Stomach (tissue), 4 donors: Measurements from ENCODE around the gene GMDS.

Experiments used
- EP300 ChIP-seq: sonication (generic); formaldehyde crosslinking; IDR thresholded peaks from one replicate; pipeline ENCODE4 v1.6.1; 2017; ENCODE audit warnings: antibody characterized with exemption
- POLR2A ChIP-seq, 4 donors: fragments of 450-650 bp; IDR thresholded peaks; one replicate each; pipeline ENCODE4 v1.6.1; 2016; ENCODE audit warnings: antibody characterized with exemption in 4 of 4, control low read depth in 2 of 4, mild to moderate bottlenecking in 1 of 4, moderate library complexity in 1 of 4
- POLR2AphosphoS5 ChIP-seq, 3 donors: sonication (generic); formaldehyde crosslinking; IDR thresholded peaks; one replicate each; pipeline ENCODE4 v1.6.1; 2016; ENCODE audit warnings: antibody characterized with exemption in 3 of 3
- TF ChIP-seq, protein P1 (sequence below), 7 experiments: fragments of 450-650 bp in 4 of 7; fragments of 200-600 bp in 3 of 7; sonication (generic) in 3 of 7; IDR thresholded peaks; one replicate each; pipeline ENCODE4 v1.5.1; 2016 to 2019; ENCODE audit warnings: antibody characterized with exemption in 7 of 7, control low read depth in 2 of 7, mild to moderate bottlenecking in 1 of 7

DNA sequence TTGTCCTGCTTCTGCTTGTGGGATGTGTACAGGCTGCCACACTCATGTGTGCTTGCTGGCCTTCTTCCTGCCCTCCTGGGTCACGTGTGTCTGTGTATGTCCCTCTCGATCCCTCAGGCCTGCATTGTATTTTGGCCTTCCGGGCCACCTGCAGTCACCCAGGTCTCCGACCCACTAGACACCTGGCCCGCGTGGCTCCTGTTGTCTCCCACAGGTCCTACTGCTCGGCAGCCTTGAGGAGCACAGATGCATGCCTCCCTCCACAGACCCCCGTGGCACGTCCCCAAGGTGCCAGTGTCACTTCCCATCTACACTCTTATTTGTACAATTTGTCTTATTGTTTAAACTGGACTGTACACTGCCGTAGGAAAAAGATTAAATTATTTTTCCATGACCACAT lies 592.6 kb downstream of the GMDS start:
- TF ChIP-seq, protein P1, sequence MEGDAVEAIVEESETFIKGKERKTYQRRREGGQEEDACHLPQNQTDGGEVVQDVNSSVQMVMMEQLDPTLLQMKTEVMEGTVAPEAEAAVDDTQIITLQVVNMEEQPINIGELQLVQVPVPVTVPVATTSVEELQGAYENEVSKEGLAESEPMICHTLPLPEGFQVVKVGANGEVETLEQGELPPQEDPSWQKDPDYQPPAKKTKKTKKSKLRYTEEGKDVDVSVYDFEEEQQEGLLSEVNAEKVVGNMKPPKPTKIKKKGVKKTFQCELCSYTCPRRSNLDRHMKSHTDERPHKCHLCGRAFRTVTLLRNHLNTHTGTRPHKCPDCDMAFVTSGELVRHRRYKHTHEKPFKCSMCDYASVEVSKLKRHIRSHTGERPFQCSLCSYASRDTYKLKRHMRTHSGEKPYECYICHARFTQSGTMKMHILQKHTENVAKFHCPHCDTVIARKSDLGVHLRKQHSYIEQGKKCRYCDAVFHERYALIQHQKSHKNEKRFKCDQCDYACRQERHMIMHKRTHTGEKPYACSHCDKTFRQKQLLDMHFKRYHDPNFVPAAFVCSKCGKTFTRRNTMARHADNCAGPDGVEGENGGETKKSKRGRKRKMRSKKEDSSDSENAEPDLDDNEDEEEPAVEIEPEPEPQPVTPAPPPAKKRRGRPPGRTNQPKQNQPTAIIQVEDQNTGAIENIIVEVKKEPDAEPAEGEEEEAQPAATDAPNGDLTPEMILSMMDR (IDR thresholded peaks at IDR 0.05): no peak
- no peak for TF ChIP-seq POLR2A (IDR thresholded peaks at IDR 0.05)
- no peak for TF ChIP-seq EP300
- TF ChIP-seq POLR2AphosphoS5 (IDR thresholded peaks at IDR 0.05): no peak
